CMK (cell line): Measurements from ENCODE around the gene SGPP2.
"Not testable (repeated sequence)": the region's sequence is repeated elsewhere in the genome, so short reads cannot be mapped to it uniquely, and the experiment has no call there.

Experiments
- DNase-seq: peaks from one replicate; pipeline ENCODE4 v3.0.0-alpha.2; 2010; ENCODE audit warnings: low read depth

The SGPP2 gene, protein sequence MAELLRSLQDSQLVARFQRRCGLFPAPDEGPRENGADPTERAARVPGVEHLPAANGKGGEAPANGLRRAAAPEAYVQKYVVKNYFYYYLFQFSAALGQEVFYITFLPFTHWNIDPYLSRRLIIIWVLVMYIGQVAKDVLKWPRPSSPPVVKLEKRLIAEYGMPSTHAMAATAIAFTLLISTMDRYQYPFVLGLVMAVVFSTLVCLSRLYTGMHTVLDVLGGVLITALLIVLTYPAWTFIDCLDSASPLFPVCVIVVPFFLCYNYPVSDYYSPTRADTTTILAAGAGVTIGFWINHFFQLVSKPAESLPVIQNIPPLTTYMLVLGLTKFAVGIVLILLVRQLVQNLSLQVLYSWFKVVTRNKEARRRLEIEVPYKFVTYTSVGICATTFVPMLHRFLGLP

DNA sequence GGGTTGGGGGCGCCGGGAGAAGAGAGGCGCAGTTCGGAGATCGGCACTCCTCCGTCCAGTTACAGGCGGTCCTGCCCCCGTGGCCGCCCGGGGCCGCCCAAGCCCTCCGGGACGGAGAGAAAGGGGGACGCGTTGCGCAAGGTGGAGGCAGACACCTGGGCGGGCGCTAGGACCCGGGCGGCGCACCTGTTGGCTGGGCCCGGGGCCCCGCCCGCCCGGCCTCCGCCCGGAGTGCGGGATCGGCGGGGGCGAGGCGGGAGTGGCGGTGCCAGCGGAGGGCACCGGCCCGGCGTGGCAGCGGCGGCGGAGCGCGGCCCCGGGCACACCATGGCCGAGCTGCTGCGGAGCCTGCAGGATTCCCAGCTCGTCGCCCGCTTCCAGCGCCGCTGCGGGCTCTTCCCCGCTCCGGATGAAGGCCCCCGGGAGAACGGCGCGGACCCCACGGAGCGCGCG, at the start of gene SGPP2:
TSS of gene SGPP2 (plus strand) at position 268 of the 453 bp plus-strand sequence. CDS start at position 328, 60 bp downstream.
- no peak for DNase-seq

DNA sequence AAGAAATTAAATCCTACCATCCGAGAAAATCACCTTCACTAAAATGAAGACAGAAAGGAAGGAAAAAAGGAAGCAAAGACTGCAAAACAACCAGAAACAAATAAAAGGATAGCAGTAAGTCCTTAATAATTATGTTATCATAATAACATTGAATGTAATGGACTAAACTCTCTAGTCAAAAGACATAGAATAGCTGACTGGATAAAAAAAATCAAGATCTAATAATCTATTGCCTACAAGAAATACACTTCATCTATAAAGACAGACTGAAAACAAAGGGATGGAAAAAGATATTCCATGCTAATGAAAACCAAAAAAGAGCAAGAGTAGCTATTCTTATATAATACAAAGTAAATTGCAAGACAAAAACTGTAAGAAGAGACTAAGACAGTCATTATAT, 48.5 kb upstream of the SGPP2 start:
- DNase-seq: no peak

DNA sequence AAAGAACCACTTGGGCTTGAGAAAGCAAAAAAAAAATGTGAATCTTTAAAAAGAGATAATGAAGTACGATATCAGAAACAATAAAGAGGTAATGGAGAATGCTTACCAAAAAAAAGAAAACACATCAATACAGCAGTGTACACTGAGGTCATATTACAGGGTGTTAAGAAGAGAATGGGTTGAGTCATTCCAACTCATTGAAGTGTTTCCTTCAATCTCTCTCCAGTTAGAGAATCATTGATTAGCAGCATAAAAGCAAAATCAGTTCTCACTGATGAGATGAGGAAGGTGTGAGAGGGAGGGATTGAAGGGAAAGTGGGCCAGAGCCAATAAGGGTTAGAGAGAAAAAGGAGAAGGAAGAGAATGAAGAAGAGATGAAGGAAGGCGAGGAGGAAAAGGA, 43.9 kb upstream of the SGPP2 start:
- DNase-seq: no peak

DNA sequence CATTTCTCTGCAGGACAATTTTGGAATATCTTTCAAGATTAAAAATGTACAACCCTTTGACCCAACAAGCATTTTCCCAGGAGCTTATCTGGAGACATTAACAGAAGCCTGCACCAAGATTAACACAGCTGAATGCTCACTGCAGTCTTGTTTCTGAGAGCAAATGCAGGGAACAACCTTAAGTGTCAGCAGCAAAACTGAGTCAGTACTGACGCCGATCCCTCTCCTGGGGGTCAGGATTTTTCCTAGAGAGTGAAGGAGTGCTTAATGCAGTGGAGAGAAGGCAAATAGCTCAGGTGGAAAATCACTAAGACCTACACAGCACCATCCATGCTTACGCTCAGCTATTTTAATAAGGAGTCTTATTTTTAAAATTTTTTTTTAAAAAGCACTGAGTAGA, 42.8 kb upstream of the SGPP2 start:
- no peak for DNase-seq

DNA sequence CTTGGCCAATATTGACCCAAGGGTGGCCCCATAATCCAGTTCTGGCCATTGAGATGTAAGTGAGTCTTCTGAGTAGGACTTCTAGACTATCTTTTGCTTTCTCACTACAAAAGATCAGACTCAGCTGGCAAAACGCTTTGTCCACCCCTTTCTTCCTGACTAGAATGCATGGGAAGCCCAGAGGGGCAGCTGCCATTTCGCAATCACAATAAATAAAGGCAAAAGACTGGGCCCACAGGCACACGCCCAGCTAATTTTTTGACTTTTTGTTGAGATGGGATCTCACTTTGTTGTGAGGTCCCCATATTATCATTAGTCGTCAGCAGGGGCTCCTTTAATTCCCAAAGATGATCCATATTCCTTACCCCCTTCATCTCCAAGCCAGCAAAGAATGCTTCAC, 41.1 kb upstream of the SGPP2 start:
- DNase-seq: no peak

DNA sequence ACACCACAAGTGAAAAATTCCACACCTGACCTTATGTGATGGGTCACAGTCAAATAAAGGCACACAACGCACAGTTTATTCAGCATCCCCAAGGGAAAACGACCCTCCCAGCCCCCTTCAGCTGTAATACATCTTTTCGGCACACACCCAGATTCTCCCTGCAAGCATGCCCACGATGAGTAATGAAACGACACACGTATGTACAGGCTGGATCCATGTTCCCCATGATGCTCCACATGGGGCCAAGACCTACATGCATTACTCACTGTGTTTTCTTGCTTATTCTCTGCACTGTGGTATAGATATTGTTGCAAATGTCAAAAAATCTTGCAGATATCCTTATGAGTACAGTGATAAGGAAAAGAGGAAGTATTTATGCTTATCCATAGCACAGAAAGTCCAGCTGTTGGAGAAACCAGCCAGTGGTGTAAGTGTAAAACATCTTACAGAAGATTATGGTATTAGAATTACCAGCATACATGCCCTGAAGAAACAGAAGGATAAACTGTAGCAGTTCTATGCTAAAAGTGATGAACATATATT, 32.5 kb upstream of the SGPP2 start:
- no peak for DNase-seq

DNA sequence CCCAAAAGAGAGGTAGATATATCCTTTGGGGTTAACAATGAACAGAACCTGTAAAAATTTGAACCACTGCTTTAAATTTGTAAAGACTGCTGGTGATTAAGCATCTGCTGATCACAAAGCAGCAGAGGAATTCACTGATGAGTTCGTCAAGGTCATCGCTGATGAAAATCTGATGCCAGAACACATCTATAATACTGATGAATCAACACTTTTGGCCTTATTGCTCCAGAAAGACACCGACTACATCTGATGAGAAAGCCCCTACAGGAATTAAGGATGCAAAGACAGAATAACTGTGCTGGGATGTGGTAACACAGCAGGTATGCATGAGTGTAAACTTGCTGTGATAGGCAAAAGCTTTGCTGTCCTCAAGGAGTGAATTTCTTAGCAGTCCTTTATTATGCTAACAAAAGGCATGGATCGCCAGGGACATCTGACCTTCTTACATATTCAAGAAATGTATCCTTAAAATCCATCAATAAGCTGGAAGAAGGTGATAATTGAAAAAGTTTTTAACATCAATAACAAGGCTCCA, 30.5 kb upstream of the SGPP2 start:
- no peak for DNase-seq

DNA sequence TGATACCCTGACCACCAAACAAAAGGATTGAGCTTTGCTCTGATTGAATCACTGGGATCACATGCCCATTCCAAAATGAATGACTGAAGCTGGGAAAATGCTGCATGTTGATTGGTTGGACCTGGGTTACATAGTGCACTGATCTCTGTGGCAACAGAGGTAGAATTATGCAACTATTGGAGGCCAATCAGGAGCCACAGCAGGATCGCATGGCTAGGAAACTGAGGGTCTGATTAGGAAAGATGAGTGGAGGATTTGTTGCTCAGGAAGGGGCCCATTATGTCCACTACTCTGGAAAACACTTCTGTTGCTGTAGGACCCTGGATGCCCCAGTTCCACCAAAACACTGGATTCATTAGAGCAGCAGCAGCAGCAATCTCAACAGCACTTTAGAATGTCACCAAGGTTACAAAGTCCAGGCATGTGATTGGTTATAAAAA, 25.9 kb upstream of the SGPP2 start:
- DNase-seq: no peak

DNA sequence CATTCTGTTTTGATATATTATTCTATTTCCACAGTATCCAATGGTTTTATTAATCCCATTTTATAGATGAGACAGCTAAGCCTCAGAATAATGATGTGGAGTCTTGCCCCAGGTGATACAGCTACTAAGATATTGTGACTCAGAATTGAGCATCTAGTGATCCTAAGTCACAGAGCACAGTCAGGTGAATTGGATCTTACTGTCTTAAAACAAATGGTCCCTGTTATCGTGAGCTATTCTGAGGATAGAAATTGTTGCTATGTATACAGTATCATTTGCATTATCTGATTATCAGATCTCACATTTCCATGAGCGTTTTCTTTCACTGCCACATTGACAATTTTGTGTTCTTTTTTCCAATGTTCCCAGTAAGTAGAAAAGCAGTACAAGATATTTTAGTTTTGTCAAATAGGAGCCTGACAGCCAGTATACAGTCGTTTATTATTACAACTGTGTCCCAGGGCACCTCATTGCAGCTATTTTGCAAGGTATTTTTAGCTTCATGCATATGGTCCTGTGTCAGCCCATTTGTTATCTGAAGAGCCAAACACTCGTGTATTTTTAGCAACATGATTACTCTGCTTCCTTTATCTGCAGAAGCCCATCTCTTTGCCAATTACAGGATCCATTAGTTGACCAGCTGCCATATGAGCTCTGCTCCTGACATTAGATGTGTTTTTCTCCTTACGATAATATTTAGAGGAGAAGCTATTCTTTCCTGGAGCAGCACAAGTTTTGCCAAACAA, 25.1 kb upstream of the SGPP2 start:
- no peak for DNase-seq

DNA sequence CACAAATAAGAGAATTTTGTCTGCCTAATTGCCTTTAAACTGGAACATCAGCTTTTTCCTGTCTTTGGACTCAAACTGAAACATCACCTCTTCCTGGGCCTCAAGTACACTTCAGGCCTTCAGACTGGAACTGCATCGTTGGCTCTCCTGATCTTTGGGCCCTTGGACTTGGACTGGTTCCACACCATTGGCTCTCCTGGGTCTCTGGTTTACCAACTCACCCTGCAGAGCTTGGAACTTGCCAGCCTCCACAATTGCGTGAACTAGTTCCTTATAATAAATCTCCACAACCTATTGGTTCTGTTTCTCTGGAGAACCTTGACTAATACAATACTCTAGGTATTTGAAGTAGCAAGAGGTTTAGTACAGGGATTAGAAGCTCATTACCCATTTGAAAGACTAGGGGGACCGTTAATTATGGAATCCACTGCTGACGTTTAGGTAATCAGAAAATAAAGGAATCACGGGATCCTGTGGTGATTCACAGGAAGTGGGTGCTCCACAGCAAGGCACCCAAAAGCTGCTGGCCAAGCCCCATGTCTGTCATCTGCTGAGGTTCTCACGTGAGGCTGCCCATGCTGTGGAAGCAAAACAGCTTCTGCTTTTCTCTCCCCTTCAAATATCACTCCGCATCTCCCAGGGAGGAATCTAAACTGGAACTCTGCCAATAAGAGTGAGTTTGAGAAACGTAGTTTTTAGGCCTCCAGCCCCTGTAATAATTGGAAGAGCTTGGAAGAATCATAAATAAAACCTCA, 20.0 kb upstream of the SGPP2 start:
- DNase-seq: no peak

DNA sequence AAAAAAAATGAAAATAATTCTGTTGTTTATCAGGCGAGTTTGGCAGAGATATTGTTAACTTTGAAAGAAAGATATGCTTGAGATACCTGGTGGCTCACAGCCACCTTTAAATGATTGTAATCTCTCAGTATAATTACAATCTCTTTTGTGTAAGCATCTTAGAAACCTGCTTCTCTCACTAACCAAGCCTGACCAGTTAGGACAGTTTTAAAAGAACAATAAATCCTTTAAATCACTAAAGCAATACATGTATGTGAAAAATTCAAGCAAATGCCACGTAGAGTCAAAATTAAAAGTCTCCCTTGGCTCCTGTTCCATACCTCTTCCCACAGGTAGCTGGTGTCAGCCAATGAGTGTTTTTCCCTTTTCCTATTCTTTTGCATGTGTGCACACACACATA, 15.7 kb upstream of the SGPP2 start:
- no peak for DNase-seq

DNA sequence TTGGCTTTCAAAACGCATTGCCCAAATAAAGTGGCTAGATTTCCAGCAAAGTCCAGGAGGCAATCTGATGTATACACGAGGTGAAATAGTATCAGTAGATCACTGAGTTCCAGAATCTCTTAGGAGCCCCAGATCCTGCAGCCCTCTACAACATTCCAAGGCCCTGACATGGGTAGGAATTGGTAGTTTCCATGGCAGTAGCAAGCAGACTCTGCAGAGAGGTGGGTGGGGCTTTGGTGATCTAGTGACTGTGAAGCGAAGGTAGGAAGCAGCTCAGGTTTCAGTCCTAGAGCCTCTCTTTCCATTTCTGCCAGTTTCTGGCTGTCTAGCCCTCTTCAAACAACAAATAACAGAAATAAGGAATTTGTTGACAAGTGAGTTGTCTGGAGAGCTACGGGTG, 13.8 kb upstream of the SGPP2 start:
- DNase-seq: no peak

DNA sequence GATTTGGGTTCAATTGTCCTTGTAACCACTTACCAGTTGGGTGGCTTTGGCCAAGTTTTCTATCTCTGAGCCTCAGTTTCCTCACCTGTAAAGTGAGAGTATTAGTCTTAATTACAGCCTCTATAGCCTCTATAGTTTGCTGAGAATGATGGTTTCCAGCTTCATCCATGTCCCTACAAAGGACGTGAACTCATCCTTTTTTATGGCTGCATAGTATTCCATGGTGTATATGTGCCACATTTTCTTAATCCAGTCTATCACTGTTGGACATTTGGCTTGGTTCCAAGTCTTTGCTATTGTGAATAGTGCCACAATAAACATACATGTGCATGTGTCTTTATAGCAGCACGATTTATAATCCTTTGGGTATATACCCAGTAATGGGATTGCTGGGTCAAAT, 12.0 kb upstream of the SGPP2 start:
- DNase-seq: not testable (repeated sequence)

DNA sequence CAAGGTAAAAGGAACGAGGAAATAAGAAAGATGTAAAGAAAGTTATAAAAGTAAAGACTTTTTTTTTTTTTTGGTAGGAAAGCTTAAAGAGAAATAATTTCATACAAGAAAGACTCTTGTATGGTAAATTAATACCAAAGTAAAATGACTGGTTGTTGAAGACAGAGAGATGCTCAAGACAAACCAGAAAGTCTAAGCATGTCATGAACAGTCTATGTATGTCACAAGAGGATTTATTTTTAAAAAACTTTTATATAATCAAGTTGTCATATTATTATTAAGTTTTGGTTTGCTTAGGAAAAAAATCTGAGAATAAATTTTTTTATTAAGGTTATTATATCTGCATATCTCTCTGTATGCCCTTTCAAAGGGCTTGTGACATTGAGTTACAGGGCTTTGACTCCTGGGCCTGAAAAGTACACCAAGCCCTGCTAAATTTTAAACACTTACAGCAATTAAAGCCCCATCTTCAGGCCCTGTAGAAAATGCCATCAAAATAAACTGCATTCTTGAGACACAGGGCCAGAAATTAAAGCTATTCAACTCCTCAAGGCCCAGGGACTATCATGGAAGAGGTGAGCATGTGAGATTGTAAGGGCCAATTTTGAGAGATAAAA, 10.9 kb upstream of the SGPP2 start:
- no peak for DNase-seq

DNA sequence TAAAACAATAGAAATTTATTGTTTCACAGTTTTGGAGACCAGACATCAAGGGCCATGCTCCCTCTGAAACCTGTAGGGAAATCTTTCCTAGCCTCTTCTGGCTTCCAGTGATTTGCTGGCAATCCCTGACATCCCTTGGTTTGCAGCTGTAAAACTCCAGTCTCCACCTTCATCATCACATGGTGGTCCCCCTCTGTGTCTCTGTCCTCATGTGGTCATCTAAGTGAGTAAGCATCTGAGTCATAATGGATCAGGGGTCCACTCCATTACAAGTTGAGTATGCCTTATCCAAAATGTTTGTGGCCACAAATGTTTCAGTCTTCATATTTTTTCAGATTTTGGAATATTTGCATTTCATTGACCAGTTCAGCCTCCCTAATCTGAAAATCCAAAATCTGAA, 5.6 kb upstream of the SGPP2 start:
- DNase-seq: no peak

DNA sequence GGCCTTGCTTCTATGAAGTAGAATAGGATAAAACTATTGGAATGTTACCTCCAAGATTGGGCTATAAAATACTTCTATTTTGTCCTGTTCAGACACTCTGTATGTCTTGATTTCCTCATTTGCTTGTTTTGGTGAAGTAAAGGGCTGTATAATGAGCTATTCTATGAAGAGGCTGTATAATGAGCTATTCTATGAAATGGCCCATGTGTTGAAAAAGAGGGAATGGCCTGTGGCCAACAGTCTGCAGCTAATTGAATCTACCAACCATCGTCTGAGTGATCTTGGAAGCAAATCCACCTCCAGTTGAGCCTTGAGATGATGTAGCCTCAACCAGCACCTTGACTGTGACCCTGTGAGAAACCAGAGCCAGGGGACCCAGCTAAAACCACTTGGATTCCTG, 3.8 kb upstream of the SGPP2 start:
- no peak for DNase-seq

DNA sequence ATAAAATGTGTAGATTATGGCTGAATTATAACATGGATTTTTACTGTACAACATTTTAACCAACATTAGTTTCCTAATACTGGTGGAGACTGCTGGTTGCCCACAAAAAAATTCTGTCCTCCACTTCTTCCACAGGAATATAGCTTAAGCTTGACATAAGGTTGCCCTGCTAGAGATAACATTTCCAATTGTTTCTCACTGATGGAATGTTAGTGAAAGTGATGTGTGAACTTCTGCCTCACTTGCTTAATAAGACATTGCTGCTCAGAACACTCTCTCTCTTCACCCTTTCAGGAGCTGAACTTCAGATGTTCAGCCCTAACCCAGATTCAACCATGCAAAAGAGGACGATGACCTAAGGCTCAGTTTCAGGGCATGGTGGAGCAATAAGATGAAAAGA, 2.7 kb upstream of the SGPP2 start:
- no peak for DNase-seq

DNA sequence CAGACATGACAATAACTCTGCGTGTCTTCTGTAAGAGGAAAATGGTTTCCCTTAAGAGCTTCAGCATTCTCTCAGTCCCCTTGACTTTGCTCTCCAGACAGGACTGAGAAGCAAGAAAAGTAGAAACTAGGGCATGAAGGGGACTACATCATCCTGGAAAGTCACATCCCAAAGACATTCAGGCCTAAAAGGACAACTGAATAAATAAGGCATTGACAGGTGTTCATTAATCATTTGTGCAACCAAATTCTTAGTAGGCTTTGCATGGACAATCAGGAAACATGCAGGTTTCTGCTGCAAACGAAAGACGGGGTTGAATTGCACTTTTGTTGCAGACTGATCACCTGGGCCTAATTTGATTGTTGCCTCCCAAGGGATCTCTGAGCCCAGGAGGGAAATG, 1.2 kb upstream of the SGPP2 start:
- DNase-seq: no peak

DNA sequence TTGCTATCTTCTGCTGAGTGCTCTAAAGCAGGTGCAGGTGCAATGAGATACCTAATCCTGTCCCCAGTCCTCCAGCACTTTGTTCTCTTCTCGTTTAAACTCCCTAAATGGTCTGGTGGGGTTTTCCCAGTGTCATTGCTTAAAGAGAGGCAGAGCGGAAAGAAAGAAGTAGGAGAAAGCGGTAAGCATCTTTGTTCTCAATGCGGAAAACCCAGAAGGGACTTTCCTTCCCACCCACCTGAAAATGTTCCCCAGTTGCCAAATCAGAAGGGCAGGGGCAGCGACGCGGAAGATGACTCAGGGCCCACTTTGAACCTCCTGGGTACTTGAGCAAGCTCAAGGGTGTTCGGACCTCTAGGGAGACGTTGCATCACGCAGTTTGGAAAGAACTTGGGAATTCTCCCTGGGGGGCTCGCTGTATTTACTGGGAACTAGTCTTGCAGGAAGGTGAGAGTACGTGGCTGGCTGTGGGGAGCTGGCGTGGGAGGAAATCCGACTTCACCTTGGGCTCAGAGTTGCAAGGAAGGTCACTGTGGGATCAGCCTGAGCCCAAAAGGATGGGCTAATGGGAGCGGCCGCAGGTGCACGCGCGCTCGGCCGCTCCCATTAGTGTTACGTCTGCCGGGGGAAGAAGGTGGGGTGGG, 589 bp upstream of the SGPP2 start:
- DNase-seq: no peak

DNA sequence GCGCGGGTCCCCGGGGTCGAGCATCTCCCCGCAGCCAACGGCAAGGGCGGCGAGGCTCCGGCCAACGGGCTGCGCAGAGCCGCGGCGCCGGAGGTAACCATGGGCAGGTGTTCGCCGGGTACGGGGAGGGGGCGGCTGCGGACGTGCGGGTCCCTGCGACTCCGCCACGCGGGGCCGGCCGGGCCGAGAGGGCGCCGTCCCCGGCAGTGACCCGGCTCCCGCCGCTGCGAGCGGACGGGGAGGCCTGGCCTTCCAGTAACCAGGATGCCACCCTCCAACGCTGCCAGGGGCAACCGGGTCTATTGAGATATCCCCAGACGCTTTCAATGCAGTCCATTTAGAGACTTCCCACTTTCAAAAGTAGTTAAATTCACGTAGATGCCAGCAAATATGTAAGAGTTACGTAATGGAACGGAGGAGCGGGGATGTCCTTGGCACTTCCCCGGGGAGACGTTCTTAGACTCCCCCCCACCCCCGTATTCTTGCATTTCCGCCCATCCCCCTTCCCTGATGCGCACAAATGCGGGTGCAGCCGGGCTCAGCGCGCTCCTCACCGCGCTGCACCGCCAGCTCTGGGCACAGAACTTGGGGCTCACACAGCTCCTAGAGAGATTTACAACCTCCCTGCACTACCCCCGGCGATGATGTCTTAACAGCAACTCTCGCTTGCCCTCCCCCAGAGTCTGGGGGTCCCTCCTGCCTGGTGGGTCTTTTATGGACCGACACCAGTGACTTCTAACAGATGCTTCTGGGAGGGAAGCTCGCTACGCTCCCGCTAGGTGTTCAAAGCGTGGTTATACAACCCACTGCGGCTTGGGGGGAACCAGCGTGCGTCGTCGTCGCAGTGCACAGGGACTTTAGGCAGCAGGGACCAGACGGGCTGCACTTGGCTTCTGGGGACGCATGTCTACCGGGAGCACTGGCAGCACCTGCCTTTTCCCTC, 657 bp downstream of the SGPP2 start:
- no peak for DNase-seq
